AG04449 (cell line): ENCODE data around the gene PARP15.
A peak's percentile ranks its signal among the peaks of the same experiment; 100 is the strongest.

ENCODE experiments used
- CTCF ChIA-PET: fragments of 350-600 bp; formaldehyde crosslinking; extraction: SDS; loops from one replicate; lab custom pipeline; 2021; ENCODE audit warnings: antibody characterized with exemption; lab: Yijun Ruan, JAX
- POLR2A ChIA-PET: fragments of 400-600, 350-600 bp; formaldehyde crosslinking; extraction: SDS; loops from one replicate; lab custom pipeline; 2020; ENCODE audit warnings: antibody characterized with exemption, inconsistent platforms; lab: Yijun Ruan, JAX
- DNase-seq: peaks from one replicate; pipeline ENCODE4 v3.0.0-alpha.2; 2010; ENCODE audit warnings: low read depth, low spot score
- H3K4me3 ChIP-seq: 2 replicates; pipeline ENCODE4 v1.5.1; 2011; ENCODE audit warnings: low read depth, mild to moderate bottlenecking, control low read depth, low read length
- TF ChIP-seq, protein P1 (sequence below): IDR thresholded peaks from one replicate; pipeline ENCODE4 v1.5.1; 2011; ENCODE audit warnings: mild to moderate bottlenecking, moderate library complexity, low read length, control low read depth, inconsistent platforms; ENCODE audit not compliant: insufficient read depth; ENCODE audit errors: missing control alignments

PARP15 gene

DNA sequence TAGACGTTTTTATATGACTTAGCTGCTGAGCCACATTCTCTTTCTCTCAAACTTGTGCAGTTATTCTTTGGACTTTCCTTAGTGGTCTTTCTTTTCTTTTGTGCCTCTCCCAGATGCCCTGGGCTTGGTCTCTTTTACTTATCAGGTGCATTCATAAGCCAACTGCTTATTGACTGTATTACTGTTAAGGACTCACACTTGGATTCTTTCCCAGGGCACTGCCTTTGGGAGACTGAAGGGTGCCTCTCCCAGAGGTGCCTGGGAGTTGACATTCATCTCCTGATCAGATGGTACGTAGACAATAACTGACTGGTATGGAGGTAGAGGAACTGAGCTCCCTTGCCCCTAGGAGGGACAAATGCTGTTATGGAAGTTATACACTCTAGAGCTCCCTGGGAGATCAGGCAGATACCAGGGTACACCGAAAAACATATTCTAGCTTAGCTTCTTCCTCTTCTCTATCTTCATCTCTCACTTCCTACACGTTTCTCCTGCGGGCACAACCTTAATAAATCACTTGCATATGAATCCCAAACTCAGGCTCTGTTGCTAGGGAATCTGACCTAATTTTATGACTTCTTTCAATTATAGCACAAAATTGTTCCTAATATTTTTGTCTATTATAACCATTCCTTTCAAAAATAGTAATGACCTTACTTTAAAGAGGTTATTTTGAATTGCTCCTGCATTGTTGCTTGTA, 24.7 kb downstream of the PARP15 start:
- ChIA-PET CTCF (no interaction called here), POLR2A (interaction anchor here (0.5 kb wide), 1 partner anchor 15 kb away, joined by 3 read pairs; no protein-coding TSS in a partner anchor)
- TF ChIP-seq, protein P1, sequence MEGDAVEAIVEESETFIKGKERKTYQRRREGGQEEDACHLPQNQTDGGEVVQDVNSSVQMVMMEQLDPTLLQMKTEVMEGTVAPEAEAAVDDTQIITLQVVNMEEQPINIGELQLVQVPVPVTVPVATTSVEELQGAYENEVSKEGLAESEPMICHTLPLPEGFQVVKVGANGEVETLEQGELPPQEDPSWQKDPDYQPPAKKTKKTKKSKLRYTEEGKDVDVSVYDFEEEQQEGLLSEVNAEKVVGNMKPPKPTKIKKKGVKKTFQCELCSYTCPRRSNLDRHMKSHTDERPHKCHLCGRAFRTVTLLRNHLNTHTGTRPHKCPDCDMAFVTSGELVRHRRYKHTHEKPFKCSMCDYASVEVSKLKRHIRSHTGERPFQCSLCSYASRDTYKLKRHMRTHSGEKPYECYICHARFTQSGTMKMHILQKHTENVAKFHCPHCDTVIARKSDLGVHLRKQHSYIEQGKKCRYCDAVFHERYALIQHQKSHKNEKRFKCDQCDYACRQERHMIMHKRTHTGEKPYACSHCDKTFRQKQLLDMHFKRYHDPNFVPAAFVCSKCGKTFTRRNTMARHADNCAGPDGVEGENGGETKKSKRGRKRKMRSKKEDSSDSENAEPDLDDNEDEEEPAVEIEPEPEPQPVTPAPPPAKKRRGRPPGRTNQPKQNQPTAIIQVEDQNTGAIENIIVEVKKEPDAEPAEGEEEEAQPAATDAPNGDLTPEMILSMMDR, result no peak
- DNase-seq, result no peak
- no peak overlapping the region for H3K4me3 ChIP-seq

DNA sequence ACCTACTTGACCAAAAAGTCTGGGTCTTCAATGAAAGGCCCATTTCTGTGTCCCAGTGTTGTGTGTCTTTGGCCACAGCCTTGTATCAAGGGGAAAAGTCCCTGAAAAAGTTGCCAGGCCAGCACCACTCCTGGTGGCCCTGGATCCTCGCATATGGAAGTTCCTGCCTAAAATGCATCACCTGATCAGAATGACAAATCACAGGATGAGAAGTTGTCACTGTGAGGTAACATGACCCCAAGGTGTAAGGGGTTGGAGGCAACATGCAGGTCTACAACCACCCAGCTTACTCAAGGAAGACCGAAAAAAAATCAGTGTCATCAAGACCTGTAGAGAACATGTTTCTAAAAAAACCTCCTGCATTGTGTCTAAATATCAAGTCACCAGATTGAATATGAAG, 25.6 kb downstream of the PARP15 start:
- no peak for DNase-seq
- POLR2A ChIA-PET, result no interaction called here
- H3K4me3 ChIP-seq, result no peak overlapping the region
- TF ChIP-seq, protein P1, result no peak
- CTCF ChIA-PET, result no interaction called here

GRCh38 chr3:122606330-122606729, 28.9 kb downstream of the PARP15 start:
- H3K4me3 ChIP-seq, result no peak overlapping the region
- POLR2A ChIA-PET, result no interaction called here
- TF ChIP-seq, protein P1, result no peak
- CTCF ChIA-PET, result interaction anchor here (1.5 kb wide), 1 partner anchor 12 kb away, joined by 3 read pairs; no protein-coding TSS in a partner anchor
- DNase-seq, result no peak

DNA sequence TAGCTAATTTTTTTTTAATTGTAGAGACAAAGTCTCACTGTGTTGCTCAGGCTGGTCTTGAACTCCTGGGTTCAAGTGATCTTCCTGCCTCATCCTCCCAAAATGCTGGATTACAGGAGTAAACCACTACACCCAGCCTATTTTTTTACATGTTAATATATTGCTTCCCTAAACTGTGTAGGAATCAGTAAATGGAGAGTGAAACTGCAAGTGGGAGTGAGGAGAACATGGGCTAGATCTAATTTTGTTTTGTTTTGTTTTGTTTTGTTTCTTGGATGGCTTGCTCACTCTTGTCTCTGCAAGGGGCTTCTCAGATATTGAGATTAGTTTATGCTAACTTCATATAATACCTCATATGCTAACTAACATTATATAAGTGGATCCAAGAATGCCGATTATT, 31.5 kb downstream of the PARP15 start:
- DNase-seq, result no peak
- H3K4me3 ChIP-seq, result no peak overlapping the region
- CTCF ChIA-PET, result no interaction called here
- POLR2A ChIA-PET, result no interaction called here
- TF ChIP-seq, protein P1, result no peak

- peak; percentile 58 for DNase-seq
These were observed 32.5 kb downstream of the PARP15 start for GRCh38 chr3:122609798-122610559.

More at GRCh38 chr3:122609798-122610559, 32.5 kb downstream of the PARP15 start:
- TF ChIP-seq, protein P1, result no peak
- ChIA-PET POLR2A (no interaction called here), CTCF (no interaction called here)
- H3K4me3 ChIP-seq, result no peak overlapping the region
